GM11168 (cell line): ENCODE measurements around the gene TMEM176B.

Source experiments
- in situ Hi-C: fragments of 300-500 bp; cut with MboI; formaldehyde crosslinking; loops from one replicate; pipeline ENCODE4 v1.12.0; 2022; ENCODE audit warnings: low sequenced_read_pairs; ENCODE audit not compliant: unreplicated experiment

The TMEM176B gene

DNA sequence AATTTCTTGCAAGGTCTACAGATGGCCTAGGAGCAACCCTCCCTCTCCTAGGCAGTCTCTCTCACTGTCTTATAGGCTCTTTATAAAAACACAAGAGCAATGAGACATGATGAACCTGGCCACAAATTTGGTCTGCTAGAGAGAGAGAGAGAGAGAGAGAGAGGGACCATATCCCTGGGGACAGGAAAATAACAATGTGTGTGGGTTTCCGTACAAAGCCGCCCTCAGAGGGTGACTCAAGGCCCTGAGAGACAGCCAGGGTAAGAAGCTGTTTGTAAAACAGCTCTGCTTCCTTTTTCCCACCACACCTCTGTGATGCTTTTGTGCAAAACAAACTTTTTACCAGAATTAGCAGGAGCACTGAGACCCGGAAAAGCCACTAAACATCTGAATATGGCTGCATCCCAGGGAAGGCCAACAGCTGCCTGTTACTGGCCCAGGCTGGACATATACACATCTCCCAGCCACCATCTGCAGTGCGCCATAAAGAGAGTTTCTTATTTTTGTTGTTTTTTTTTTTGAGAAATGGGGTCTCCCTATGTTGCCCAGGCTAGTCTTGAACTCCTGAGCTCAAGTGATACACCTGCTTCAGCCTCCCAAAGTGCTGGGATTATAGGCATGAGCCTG is 44.6 kb downstream of the TMEM176B start:
- in situ Hi-C loops = loop anchor here (10.0 kb wide), 1 partner anchor 91 kb away; no protein-coding TSS in a partner anchor

DNA sequence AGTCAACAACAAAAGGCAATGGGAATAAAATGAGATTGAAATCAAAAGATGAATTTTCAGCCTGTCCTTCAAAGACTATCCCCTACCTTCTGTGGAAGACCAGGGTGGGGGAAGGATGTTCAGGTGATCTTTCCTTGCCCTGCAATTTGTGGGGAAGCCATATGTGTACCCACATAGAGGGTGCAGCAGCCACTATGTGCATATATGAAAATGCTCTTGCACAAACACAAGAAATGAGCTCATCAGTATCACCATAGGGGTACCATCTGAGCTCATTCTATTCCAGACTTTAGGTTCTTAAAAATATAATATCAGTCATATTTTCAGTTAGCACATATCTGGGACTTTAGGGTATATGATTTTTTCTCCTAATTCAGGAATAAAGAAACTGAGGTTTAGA is 45.2 kb downstream of the TMEM176B start:
- in situ Hi-C loops = loop anchor here (10.0 kb wide), 1 partner anchor 90 kb away; no protein-coding TSS in a partner anchor

DNA sequence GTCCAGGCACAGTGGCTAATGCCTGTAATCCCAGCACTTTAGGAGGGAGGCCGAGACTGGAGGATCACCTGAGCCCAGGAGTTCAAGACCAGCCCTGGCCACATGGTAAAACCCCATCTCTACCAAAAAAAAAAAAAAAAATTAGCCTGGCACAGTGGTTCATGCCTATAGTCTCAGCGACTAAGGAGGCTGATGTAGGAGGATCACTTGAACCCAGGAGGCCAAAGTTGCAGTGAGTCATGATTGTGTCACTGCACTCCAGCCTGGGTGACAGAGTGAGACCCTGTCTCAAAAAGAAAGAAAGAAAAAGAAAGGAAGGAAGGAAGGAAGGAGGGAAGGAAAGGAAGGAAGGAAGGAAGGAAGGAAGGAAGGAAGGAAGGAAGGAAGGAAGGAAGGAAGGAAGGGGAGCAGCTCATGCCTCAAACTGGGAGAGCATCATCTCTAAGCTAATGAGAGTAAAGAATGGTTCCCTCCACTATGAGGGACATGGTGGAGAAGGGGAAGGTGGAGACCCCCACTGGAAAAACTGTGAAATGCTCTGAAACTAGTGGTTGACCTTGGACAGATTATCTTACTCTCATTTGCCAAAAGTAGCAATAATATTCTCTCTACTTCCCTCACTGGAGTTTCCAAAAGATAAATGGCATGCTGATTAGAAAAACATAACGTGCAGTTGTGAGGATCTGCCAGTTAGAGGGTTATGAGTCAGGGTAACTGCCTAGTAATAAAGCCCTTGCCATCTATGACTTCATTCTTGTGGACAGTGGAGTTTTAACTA is 46.1 kb downstream of the TMEM176B start:
- in situ Hi-C loops = loop anchor here (10.0 kb wide), 1 partner anchor 89 kb away; no protein-coding TSS in a partner anchor

DNA sequence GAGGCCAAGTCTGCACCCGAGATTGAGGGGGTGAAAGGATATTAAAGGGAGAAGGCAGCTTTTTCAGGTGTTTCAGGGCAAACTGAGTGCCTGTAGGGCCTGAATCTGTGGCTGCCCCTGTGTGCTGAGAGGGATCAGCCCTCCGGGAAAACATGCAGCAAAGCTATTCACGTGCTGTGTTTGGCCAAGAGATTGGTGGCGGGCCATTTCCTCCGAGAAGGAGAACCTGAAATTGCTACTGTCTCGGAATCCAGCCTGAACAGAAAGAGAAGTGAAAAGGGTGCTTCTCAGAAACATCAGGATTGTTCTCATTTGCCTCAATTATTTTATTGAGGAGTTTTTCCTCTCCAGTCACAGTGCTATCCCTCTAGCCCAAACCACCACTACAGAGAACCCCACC is 46.9 kb downstream of the TMEM176B start:
- in situ Hi-C loops = loop anchor here (10.0 kb wide), 1 partner anchor 88 kb away; no protein-coding TSS in a partner anchor

DNA sequence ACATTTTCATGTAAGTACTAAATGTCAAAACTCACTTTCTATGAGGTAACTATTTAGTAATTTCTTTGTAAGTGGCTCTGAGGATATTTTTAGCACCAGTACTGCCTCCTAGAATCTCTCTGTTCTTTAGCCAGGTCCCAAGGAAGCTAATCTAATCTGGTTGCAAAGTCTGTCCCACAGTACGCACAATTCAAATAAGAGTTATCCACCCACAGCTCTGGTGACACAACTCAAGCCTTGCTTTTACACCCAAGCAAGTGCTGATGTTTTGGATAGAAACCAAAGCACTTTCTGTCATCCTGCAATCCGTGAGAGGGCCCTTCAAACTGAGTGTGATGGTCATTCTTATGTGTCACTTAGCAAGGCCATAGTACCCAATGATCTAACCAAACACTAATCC is 48.5 kb downstream of the TMEM176B start:
- in situ Hi-C loops = loop anchor here (10.0 kb wide), 1 partner anchor 87 kb away; no protein-coding TSS in a partner anchor

DNA sequence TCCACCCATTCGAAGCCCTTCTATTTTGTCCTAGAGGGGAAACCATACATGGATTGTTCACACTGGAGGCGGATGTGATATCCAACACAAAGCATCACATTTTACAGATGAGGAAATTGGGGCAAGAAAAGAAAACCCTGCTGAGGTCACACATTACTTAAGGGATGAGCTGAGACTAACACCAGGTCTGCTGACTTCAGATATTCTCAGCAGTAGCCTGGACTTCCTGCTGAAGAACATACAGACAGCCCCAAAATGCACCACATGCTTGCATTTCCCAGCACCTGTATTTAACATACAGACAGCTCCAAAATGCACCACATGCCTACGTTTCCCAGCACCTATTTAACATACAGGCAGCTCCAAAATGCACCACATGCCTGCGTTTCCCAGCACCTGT is 51.8 kb downstream of the TMEM176B start:
- in situ Hi-C loops = loop anchor here (10.0 kb wide), 1 partner anchor 304 kb away; no protein-coding TSS in a partner anchor

DNA sequence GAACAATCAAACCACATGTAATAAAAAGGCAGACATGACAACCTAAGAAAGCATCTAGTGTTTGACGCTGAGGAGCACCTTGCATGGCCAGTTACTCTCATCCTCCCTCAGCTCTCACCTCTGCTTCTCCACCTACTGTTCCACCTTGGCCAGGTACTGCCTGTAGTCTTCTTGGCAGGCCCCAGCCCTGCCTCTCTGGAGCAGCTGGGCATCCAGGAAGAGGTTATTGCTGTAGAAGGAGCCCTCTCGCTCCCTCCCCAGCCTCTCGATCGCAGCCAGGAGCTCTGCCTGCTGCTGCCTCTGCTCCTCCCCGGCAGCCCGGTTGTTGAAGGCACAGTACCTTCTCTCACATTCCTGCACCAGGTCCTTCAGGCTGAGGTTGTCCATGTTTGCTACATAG is 53.2 kb downstream of the TMEM176B start:
- in situ Hi-C loops = loop anchor here (10.0 kb wide), 1 partner anchor 302 kb away; no protein-coding TSS in a partner anchor

DNA sequence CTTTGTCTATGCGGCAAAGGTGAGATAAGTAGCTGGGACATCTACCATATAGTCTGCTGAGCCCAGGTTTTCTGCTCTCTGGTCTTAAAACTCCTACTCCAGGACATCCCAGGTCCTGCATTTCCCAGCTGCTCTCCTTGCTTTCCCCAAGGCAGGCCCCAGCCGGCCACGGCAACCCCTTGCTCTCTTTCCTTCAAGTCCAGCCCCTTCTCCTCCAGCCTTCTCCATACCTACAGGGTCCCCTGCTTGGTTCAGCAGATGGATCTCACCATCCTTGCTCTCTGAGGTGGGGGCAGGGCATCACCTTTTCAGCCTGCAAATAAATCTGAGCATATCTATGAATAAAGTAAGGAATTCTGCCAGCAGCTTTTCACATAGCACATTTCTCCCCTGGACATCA is 54.3 kb downstream of the TMEM176B start:
- in situ Hi-C loops = loop anchor here (10.0 kb wide), 1 partner anchor 301 kb away; no protein-coding TSS in a partner anchor

DNA sequence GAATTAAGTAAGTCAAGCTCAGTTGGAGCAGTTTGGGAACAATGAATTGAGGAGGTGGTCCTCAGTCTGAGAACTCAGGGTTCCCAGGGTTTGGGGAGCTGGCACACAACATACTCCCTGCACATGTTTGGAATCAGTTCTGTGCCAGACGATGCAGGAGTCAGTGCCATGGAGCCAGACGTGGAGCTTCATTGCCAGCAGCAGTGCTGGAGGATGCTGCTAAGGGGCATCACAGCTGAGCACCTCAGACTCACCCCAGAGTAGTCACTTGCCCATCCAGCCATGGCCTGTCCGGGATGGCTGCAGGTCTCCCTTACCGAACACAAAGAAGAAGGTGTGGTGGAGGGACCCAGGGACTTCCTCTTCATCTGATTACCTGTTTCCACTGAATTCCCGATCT is 55.1 kb downstream of the TMEM176B start:
- in situ Hi-C loops = loop anchor here (10.0 kb wide), 1 partner anchor 300 kb away; no protein-coding TSS in a partner anchor

DNA sequence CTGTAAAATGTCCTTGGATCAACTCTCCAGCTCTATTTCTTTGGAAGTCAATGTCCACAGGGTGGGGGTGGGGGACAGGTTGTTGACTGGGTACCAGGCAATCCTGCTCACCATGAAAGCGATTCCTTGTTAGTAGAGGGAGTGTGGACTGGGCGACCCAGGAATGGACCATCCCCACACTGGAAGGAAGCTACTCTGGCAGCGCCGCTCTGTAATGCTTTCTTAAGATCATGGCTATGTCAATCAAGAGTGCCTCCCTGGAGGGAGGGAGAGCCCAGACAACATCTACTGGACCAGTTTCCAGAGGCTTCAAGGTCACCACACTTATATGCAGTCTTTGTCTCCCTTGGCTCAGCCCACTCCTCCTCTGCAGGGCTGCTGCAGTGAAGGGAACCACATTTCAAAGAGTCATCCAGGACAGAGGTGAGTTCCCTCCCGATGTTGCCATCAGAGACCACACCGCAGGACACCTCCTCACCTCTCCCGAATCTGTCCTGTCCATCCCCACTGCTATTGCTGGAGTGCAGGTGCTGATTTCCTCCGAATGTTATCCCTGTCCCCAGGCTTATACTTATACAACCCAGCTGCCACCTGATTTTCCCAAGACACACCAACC is 56.0 kb downstream of the TMEM176B start:
- in situ Hi-C loops = loop anchor here (10.0 kb wide), 1 partner anchor 299 kb away; no protein-coding TSS in a partner anchor

DNA sequence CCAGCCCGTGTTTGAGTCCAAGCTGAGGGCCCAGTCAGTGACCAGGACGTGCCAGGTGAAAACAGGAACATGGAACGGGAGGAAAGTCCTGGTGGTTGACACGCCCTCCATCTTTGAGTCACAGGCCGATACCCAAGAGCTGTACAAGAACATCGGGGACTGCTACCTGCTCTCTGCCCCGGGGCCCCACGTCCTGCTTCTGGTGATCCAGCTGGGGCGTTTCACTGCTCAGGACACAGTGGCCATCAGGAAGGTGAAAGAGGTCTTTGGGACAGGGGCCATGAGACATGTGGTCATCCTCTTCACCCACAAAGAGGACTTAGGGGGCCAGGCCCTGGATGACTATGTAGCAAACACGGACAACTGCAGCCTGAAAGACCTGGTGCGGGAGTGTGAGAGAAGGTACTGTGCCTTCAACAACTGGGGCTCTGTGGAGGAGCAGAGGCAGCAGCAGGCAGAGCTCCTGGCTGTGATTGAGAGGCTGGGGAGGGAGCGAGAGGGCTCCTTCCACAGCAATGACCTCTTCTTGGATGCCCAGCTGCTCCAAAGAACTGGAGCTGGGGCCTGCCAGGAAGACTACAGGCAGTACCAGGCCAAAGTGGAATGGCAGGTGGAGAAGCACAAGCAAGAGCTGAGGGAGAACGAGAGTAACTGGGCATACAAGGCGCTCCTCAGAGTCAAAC is 57.7 kb downstream of the TMEM176B start:
- in situ Hi-C loops = loop anchor here (10.0 kb wide), 1 partner anchor 298 kb away; no protein-coding TSS in a partner anchor
